Astrocyte (in vitro differentiated cells and primary cell): ENCODE data around the gene PPP2R5E. TPM values are rescaled to one million over a fixed set of nuclear protein-coding genes. Genes with fewer than 3 reads are reported as not detected.

ENCODE experiments used
- DNase-seq: peaks from one replicate; pipeline ENCODE4 v3.0.0-alpha.2; 2010; ENCODE audit warnings: low read depth
- FAIRE-seq: peaks from 2 replicates; lab custom pipeline; 2011; peaks lifted over from hg19 to GRCh38; lab: Jason Lieb, UNC
- H2AFZ ChIP-seq: 2 replicates; pipeline ENCODE4 v1.6.0; 2012; ENCODE audit warnings: low read depth, low read length, inconsistent platforms
- H3K27ac ChIP-seq: 2 replicates; pipeline ENCODE4 v1.5.1; 2011; ENCODE audit warnings: low read depth, low read length, inconsistent platforms
- H3K27me3 ChIP-seq: 2 replicates; pipeline ENCODE4 v1.6.0; 2011; ENCODE audit warnings: low read length, inconsistent platforms; ENCODE audit not compliant: insufficient read depth
- H3K36me3 ChIP-seq: 2 replicates; pipeline ENCODE4 v1.5.1; 2011; ENCODE audit warnings: low read length, inconsistent platforms; ENCODE audit not compliant: insufficient read depth
- H3K4me1 ChIP-seq: 2 replicates; pipeline ENCODE4 v1.5.1; 2011; ENCODE audit warnings: low read length, inconsistent platforms; ENCODE audit not compliant: insufficient read depth
- H3K4me2 ChIP-seq: 2 replicates; pipeline ENCODE4 v1.6.0; 2012; ENCODE audit warnings: low read length, inconsistent platforms
- H3K4me3 ChIP-seq: 2 replicates; pipeline ENCODE4 v1.5.1; 2011; ENCODE audit warnings: low read depth, mild to moderate bottlenecking, low read length, inconsistent platforms; ENCODE audit not compliant: insufficient read depth
- H3K79me2 ChIP-seq: 2 replicates; pipeline ENCODE4 v1.6.0; 2012; ENCODE audit warnings: mild to moderate bottlenecking, low read length, inconsistent platforms; ENCODE audit not compliant: insufficient read depth
- H3K9ac ChIP-seq: 2 replicates; pipeline ENCODE4 v1.6.0; 2012; ENCODE audit warnings: mild to moderate bottlenecking, low read length, inconsistent platforms
- H3K9me3 ChIP-seq: 2 replicates; pipeline ENCODE4 v1.5.1; 2012; ENCODE audit warnings: low read depth, mild to moderate bottlenecking, low read length, inconsistent platforms; ENCODE audit not compliant: insufficient read depth
- H4K20me1 ChIP-seq: 2 replicates; pipeline ENCODE4 v1.6.0; 2012; ENCODE audit warnings: low read length, inconsistent platforms; ENCODE audit not compliant: insufficient read depth
- H3K27ac Mint-ChIP-seq: one replicate; pipeline ENCODE4 v1.8.0; 2021; ENCODE audit warnings: mild to moderate bottlenecking, mixed read lengths; ENCODE audit not compliant: unreplicated experiment
- H3K27me3 Mint-ChIP-seq: one replicate; pipeline ENCODE4 v1.8.0; 2021; ENCODE audit warnings: low read depth, mixed read lengths; ENCODE audit not compliant: unreplicated experiment
- H3K36me3 Mint-ChIP-seq: one replicate; pipeline ENCODE4 v1.8.0; 2021; ENCODE audit warnings: low read depth, mixed read lengths; ENCODE audit not compliant: unreplicated experiment
- H3K4me1 Mint-ChIP-seq: one replicate; pipeline ENCODE4 v1.8.0; 2021; ENCODE audit warnings: low read depth, mixed read lengths; ENCODE audit not compliant: unreplicated experiment
- H3K4me3 Mint-ChIP-seq: one replicate; pipeline ENCODE4 v1.8.0; 2021; ENCODE audit warnings: mild to moderate bottlenecking, moderate library complexity, mixed read lengths; ENCODE audit not compliant: unreplicated experiment
- H3K9me3 Mint-ChIP-seq: one replicate; pipeline ENCODE4 v1.8.0; 2021; ENCODE audit warnings: mild to moderate bottlenecking, mixed read lengths; ENCODE audit not compliant: unreplicated experiment
- EZH2 ChIP-seq: IDR thresholded peaks from 2 replicates; pipeline ENCODE4 v1.6.1; 2012; ENCODE audit warnings: mild to moderate bottlenecking, low read length, inconsistent platforms; ENCODE audit not compliant: insufficient read depth
- total RNA-seq: library from RNA; stranded (reverse); gene quantifications from 2 replicates; pipeline ENCODE4 v1.2.1, GENCODE V29; 2021
- TF ChIP-seq, protein P1 (sequence below): IDR thresholded peaks from 2 replicates; pipeline ENCODE4 v1.5.1; 2011; ENCODE audit warnings: low read depth, mild to moderate bottlenecking, inconsistent platforms, low read length, moderate library complexity; ENCODE audit not compliant: insufficient read depth

Gene PPP2R5E
- total RNA-seq, 1 donor from 2014 or later: 69.3 TPM

DNA sequence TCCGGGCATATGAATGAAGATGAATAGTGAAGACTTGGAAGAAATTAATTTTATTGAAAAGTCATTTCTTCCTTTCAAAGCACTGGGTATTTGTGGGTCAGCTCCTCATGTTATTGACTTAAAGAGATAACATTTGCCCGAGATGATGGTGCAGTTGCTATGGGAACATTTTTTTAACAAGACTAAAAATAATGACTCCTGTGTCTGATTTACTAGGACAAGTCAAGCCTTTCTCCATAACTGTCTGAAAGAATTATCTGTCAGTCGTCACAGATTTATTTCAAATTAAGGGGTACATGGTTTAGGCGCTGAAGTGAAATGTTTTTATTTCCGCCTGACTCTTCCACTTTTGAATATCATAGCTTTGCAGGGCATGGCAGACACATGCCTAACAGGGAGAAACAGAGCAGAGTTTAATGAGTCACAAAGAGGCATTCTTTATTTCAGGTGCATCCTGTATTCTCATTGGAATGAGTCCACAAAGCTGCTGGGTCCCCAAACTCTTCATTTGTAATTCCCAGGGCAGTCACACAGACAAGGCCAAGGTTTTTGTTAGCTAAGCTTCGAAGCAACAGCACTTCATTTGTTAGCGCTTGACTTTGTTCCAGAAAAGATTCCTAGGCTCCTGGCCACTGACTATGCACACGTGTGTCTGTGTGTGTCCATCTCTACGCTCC, 220.1 kb downstream of the PPP2R5E start:
- no peak overlapping the region for H3K27ac ChIP-seq
- H3K27ac Mint-ChIP-seq: no peak overlapping the region
- H3K9me3 ChIP-seq: no peaks in the 10 kb centered on the region
- H3K4me1 Mint-ChIP-seq: no peaks in the 10 kb centered on the region
- H3K4me1 ChIP-seq: no peaks in the 10 kb centered on the region
- no peak overlapping the region for H3K4me2 ChIP-seq
- H3K27me3 Mint-ChIP-seq: no peaks in the 10 kb centered on the region
- H3K9ac ChIP-seq: no peak overlapping the region
- FAIRE-seq (no peak), DNase-seq (no peak)
- no peaks in the 10 kb centered on the region for H3K36me3 ChIP-seq
- H3K4me3 Mint-ChIP-seq: no peak overlapping the region
- no peak overlapping the region for H3K4me3 ChIP-seq
- H3K9me3 Mint-ChIP-seq: no peaks in the 10 kb centered on the region
- no peak overlapping the region for H2AFZ ChIP-seq
- H3K79me2 ChIP-seq: no peaks in the 10 kb centered on the region
- no peaks in the 10 kb centered on the region for H3K27me3 ChIP-seq
- no peak for TF ChIP-seq EZH2
- TF ChIP-seq, protein P1, sequence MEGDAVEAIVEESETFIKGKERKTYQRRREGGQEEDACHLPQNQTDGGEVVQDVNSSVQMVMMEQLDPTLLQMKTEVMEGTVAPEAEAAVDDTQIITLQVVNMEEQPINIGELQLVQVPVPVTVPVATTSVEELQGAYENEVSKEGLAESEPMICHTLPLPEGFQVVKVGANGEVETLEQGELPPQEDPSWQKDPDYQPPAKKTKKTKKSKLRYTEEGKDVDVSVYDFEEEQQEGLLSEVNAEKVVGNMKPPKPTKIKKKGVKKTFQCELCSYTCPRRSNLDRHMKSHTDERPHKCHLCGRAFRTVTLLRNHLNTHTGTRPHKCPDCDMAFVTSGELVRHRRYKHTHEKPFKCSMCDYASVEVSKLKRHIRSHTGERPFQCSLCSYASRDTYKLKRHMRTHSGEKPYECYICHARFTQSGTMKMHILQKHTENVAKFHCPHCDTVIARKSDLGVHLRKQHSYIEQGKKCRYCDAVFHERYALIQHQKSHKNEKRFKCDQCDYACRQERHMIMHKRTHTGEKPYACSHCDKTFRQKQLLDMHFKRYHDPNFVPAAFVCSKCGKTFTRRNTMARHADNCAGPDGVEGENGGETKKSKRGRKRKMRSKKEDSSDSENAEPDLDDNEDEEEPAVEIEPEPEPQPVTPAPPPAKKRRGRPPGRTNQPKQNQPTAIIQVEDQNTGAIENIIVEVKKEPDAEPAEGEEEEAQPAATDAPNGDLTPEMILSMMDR: no peak
- no peaks in the 10 kb centered on the region for H4K20me1 ChIP-seq
- no peaks in the 10 kb centered on the region for H3K36me3 Mint-ChIP-seq

DNA sequence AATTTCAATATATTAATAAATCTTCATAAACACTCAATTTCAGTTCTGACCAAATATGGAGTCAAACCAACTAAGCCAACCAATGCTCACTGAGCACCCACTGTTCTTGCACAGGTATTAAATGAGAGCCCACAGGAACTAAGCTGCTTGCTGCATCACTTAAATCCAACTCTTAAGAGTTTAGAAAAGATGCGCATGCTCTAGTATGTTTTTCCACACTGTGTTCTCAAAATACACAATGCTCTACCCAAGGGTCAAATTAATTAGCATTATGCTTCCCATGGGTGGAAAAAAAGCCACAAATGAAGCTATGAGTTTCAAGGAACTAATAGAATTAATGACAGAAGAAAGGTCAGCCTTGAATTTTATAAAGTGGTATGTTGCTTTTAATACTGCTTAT, 220.7 kb downstream of the PPP2R5E start:
- DNase-seq (no peak), FAIRE-seq (no peak)
- Histone ChIP-seq H3K27me3 (no peaks in the 10 kb centered on the region), H3K79me2 (no peaks in the 10 kb centered on the region), H3K4me2 (no peak overlapping the region), H3K9me3 (no peaks in the 10 kb centered on the region), H2AFZ (no peak overlapping the region), H3K36me3 (no peaks in the 10 kb centered on the region), H3K4me1 (no peaks in the 10 kb centered on the region), H3K27ac (no peak overlapping the region), H3K9ac (no peak overlapping the region), H3K4me3 (no peak overlapping the region), H4K20me1 (no peaks in the 10 kb centered on the region)
- H3K27me3 Mint-ChIP-seq: no peaks in the 10 kb centered on the region
- no peaks in the 10 kb centered on the region for H3K36me3 Mint-ChIP-seq
- no peak overlapping the region for H3K27ac Mint-ChIP-seq
- no peaks in the 10 kb centered on the region for H3K9me3 Mint-ChIP-seq
- no peak for TF ChIP-seq EZH2
- TF ChIP-seq, protein P1: no peak
- H3K4me1 Mint-ChIP-seq: no peaks in the 10 kb centered on the region
- H3K4me3 Mint-ChIP-seq: no peak overlapping the region

Other genes starting within 250 kb of the PPP2R5E start
- gene GPHB5, start 224.4 kb downstream of the PPP2R5E start, total RNA-seq: not detected in 2 replicates
- gene WDR89, start 98.5 kb upstream of the PPP2R5E start, total RNA-seq: 13.2 and 15.0 TPM in 2 replicates
- gene SGPP1, start 184.7 kb upstream of the PPP2R5E start, total RNA-seq: 13.8 and 13.9 TPM in 2 replicates